HG03439 (cell line): ENCODE data around the gene IGFALS.
A peak's percentile ranks its signal among the peaks of the same experiment; 100 is the strongest.

Source experiments
- ATAC-seq: cut with Tn5 transposase; IDR thresholded peaks from one replicate; pipeline ENCODE4 v1.9.1; 2021; ENCODE audit warnings: mild to moderate bottlenecking, moderate library complexity; ENCODE audit not compliant: unreplicated experiment

The IGFALS gene

DNA sequence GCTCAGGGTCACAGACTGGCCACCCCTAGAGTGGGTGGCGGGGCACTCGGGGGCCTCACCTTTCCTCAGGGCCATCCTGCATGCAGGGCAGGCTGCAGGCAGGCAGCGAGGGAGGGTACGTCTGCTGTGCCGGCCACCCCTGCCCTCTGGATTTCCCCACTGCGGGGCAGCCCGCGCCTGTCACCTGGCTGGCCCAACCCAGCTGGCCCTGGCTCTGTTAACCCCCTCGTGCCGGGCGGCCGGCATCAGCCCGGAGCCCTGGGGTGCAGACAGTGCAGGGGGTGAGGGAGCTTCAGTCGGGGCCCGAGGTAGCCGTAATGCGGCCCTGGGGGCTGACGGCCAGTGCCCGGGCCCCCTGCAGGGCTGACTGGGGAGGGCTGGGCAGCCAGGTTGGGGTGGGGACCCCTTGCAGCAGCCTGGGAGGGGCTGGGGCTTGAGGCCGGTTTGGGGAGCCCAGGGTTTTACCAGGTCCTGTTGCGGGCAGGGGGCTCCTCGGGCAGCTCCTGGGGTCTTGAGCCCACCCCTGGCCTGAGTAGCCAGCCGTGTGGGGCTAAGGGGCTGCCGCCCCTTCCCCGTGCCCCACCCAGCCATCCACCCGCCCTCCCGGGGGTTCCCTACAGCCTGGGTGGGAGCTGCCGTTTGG is at the start of gene IGFALS:
TSS of gene IGFALS (minus strand) at position 128 of the 643 bp plus-strand sequence. CDS start at position 75, 53 bp downstream.
- ATAC-seq, result no peak

GRCh38 chr16:1839554-1839953 is 46.0 kb upstream of the IGFALS start:
- no peak for ATAC-seq

GRCh38 chr16:1834096-1834495 is 40.6 kb upstream of the IGFALS start:
- no peak for ATAC-seq

DNA sequence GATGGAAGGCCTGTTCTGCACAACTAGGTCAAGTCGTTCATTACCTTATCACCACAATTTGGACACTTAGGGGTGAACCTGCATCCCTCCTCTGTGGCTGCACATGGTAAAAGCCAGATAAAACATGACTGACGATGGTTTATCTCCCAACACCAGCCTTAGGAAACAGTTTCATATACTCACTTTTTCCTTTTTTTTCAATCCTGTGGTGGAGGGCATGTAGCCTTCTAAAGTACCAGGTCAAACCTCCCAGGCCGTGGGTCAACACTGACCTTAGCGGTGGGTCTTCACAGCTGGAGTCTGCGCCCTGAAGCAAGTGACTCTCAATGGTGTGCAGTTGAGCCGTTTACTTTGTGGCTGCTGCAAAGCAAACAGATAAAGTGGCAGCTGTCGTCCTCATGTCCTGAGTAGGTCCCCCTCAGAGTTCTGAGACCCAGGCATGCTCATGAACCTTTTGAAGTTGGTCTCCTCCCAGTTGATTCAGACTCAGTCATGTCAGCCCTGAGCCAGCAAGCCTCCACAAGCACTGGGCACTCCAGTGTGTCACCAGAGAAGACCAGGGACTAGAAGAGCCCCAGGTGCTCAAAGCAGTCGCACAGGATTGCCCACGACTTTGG is 39.4 kb upstream of the IGFALS start:
- no peak for ATAC-seq

- no peak for ATAC-seq
Observed at GRCh38 chr16:1831186-1832075, 37.9 kb upstream of the IGFALS start.

GRCh38 chr16:1830213-1830612 is 36.7 kb upstream of the IGFALS start:
- no peak for ATAC-seq

DNA sequence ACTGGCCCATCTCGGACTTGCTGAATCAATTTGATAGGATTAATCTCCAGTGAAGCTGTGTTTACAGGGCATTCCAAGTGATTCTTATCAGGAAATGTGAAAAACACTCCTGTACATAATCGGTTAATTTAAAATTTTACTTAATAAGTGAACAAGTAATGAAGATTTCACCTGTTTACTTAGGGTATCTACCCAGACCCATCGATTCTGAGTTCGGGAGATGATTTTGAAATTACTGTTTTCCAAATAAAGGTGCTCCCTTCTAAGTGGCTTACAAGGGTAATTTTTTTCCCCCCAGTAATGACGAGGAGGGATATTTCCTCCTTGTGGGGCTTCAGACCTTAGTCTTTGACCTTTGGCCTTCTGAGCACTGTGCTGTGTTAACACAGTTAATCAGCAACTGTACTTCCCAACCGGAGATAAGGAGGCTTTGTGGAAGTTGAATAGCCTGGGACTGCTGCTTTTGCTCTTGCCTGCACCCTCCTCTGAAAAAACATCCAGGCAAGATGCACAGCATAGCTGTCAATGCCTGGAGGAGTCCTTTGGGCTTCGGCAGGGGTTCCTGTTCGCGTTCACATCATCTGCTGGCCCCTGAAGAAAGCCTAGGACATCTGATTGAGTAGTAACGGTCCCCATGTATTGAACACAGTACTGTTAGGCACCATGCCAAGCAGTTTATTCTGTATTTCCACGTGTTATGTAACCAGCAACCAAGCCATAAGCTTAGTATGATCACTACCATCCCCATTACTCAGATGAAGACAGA is 35.3 kb upstream of the IGFALS start:
- ATAC-seq, result no peak

GRCh38 chr16:1826691-1827573 is 33.4 kb upstream of the IGFALS start, which contains the start of the genes FAHD1 and HAGH:
Gene FAHD1 (plus strand): TSS chr16:1827206. CDS start chr16:1827239, 33 bp downstream.
Gene HAGH (minus strand): TSS chr16:1826825. CDS start chr16:1826787, 38 bp downstream.
- peak; percentile 84 for ATAC-seq

DNA sequence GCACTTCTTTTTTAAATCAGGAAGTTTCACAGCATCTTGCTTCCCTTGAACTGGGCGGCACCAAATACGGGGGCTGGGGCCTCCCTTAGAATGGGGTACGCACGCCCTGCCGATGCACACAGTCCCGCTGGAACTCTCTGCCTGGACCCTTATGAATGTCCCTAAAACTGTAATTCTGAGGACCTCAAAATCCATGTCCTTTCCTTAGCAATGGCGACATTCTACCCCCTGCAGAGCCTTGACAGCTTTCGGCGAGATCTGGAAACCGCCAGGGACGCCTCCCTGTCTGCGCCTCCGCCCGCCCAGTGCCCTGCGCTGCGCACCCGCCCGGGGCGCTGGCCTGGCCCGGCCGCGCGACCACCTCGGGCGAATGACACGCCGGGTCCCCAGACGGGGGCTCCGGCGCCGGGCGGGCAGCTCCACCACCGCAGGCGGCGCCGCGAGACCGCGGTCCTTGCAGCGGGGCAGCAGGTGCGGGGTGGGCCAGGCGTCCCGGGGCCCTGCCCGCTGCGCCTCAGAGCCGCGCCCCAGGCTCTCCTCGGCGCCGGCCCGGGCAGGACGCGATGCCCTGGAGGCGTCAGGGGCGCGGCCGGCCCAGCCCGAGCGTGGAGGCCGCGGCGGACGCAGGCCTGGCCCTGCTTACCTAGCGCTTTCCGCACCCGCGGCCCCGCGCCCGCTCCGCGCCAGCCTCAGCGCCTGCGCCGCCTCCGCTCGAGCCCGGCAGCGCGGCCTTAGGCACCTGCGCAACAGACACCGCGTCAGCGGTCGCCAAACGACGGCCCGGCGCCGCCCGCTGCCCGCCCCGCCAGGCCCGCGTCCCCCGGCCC is 32.6 kb upstream of the IGFALS start:
- ATAC-seq, result peak; percentile 52

DNA sequence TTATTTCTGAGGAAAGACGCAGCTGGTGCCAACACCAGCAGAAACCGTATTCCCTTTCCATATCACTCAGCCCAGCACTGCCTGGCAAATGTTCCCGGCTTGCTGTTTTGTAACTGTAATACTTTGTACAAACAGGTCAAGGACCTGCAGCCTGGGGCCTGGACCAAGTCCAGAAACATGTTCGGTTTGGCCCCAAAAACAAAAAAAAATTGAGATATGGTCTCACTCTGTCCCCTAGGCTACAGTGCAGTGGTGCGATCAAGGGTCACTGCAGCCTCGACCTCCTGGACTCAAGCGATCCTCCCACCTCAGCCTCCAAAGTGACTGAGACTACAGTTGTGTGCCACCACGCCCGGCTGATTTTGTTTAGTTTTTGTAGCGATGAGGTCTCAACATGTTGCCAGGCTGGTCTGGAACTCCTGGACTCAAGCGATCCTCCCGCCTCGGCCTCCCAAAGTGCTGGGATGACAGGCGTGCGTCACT is 31.9 kb upstream of the IGFALS start:
- no peak for ATAC-seq

- ATAC-seq, result no peak
Observed at GRCh38 chr16:1823821-1824220, 30.3 kb upstream of the IGFALS start.

- ATAC-seq, result no peak
Observed at GRCh38 chr16:1822801-1823200, 29.3 kb upstream of the IGFALS start.

DNA sequence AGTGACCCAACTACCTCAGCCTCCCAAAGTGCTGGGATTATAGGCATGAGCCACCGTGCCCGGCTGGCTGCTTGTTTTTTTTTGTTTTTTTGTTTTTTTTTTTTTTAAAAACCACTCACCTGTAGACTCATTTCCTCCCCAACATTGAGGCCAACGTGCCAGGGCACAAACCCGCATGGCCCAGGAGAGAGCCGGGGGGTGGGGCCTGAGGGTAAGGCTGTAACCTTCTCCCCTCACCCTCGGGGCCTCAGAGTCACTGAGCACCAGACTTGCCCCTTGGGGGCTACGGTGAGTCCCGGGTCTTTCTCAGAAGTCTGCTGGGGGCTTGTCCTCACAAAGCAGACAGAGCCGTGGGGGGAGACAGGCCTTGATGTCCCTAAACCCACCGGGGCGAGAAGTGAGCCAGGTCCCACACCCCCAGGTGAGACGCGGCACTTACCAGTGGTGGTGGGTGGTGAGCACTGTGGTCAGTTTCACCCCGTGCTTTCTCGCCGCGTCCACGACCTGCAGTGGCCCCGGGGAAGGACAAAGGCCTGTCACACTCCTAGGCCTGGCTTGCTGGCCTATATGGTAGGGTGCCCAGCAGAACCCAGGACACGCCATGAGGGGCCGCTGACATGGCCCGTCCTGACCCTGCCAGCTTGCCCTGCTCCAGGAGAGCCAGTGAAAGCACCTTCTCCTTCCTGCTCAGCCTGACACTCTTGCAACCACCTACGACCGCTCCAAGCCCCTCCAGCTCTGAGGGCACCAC is 28.5 kb upstream of the IGFALS start:
- ATAC-seq, result no peak

- ATAC-seq, result no peak
Observed at GRCh38 chr16:1820946-1821290, 27.4 kb upstream of the IGFALS start.

- no peak for ATAC-seq
Observed at GRCh38 chr16:1820096-1820945, 26.8 kb upstream of the IGFALS start.

DNA sequence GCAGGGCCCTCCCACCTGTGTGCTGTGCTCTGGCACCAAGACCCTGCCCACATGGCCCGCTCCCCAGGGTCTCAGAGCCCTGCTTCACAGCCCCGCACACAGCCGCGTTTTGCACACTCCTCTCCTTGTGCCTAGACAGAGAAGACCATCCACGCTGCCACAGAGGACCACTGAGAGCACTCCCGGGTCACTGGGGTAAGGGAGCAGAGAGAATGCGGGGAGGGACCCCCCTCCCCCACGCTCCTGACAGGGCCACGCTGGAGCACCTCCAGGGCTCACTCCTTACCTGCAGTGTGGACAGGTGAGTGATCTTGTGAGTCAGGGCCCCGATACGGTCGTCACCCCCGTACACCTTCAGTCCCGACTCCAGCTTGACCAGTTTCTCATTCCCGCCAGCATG is 26.1 kb upstream of the IGFALS start:
- no peak for ATAC-seq

DNA sequence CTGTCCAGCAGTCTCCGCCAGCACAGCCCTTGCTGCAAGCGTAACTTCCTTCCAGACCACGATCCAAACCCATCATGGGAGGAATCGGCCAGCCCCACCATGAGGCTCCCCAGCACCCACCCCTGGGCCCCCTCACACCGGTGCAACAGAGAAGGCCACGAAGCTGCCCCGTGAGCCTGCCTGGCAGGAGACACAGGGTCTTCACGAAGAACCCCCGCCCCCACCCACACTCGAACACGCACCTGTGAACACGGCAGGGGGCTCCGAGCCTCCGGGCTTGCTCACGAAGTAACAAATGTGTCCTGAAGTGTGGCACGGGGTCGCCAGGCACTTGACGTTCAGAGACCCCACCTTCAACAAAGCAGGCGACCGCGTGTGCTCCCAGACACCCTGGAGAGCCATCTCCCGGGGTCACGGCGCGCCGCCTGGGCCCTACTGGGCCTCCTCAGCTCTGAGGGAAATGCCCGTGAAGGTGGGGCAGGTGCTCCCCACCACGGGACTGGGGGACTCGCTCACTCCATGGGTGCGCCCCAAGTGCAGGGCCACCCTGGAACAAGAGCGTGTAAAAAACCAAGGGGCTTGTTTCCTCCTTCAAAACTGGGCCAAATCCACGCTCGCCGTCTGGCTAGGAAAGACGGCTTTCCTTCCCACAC is 25.5 kb upstream of the IGFALS start:
- no peak for ATAC-seq
